GM10847 (cell line): ENCODE measurements around the gene AGAP4.
"Not testable (repeated sequence)": the region's sequence is repeated elsewhere in the genome, so short reads cannot be mapped to it uniquely, and the experiment has no call there.

Source experiments
- POLR2A ChIP-seq: IDR thresholded peaks from 2 replicates; pipeline ENCODE4 v1.6.1; 2011; ENCODE audit not compliant: insufficient read length; ENCODE audit errors: extremely low read depth

AGAP4 gene

GRCh38 chr10:45847400-45847799 is at the start of gene AGAP4:
Gene AGAP4, minus strand, starts transcription at chr10:45847500. Its CDS starts 153 bp downstream, at chr10:45847347.
- not testable (repeated sequence) for TF ChIP-seq POLR2A

GRCh38 chr10:45819552-45819951 is 27.7 kb downstream of the AGAP4 start:
- no peak for TF ChIP-seq POLR2A

GRCh38 chr10:45817912-45818311 is 29.4 kb downstream of the AGAP4 start:
- no peak for TF ChIP-seq POLR2A

- no peak for TF ChIP-seq POLR2A
Observed at GRCh38 chr10:45817130-45817859, 30.0 kb downstream of the AGAP4 start.

- no peak for TF ChIP-seq POLR2A
Observed at GRCh38 chr10:45811075-45811474, 36.2 kb downstream of the AGAP4 start.

- TF ChIP-seq POLR2A = no peak
Observed at GRCh38 chr10:45809837-45810236, 37.5 kb downstream of the AGAP4 start.
